Keratinocyte (primary cell): Measurements from ENCODE around the gene COL25A1.

ENCODE experiments used
- EZH2 ChIP-seq: IDR thresholded peaks from one replicate; pipeline ENCODE4 v1.6.1; 2012; ENCODE audit warnings: inconsistent platforms, mild to moderate bottlenecking, low read length, moderate library complexity
- TF ChIP-seq, protein P1 (sequence below), 3 experiments: IDR thresholded peaks in 1 of 3; conservative IDR thresholded peaks in 1 of 3; optimal IDR thresholded peaks in 1 of 3; 2 replicates in 2 of 3; 3 replicates in 1 of 3; pipeline versions ENCODE3 to v1.5.1; 2011; ENCODE audit warnings: low read length in 3 of 3, mild to moderate bottlenecking in 3 of 3, moderate library complexity in 2 of 3, control low read depth in 1 of 3, inconsistent platforms in 1 of 3; ENCODE audit not compliant: insufficient read depth in 2 of 3; ENCODE audit errors: extremely low read depth in 1 of 3

DNA sequence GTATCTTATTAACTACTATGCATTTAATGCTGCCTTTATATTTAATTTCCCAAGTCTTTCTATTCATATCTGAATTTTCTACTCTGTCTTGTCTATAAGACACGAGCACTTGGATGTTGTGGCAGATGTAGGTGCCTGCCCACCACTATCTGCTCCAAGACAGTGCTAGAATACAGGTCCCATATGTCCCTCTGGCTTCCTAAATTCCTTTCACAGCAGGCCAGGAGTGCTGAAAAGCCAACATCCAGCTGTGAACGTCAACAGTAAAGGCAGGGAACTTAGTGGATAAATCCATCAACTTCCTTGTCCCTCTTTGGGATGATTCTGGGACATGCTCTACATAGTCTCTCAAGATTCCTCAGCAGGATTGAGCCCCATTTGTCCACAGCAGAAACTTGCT is 294.5 kb downstream of the COL25A1 start:
- TF ChIP-seq, protein P1, sequence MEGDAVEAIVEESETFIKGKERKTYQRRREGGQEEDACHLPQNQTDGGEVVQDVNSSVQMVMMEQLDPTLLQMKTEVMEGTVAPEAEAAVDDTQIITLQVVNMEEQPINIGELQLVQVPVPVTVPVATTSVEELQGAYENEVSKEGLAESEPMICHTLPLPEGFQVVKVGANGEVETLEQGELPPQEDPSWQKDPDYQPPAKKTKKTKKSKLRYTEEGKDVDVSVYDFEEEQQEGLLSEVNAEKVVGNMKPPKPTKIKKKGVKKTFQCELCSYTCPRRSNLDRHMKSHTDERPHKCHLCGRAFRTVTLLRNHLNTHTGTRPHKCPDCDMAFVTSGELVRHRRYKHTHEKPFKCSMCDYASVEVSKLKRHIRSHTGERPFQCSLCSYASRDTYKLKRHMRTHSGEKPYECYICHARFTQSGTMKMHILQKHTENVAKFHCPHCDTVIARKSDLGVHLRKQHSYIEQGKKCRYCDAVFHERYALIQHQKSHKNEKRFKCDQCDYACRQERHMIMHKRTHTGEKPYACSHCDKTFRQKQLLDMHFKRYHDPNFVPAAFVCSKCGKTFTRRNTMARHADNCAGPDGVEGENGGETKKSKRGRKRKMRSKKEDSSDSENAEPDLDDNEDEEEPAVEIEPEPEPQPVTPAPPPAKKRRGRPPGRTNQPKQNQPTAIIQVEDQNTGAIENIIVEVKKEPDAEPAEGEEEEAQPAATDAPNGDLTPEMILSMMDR (optimal IDR thresholded peaks at IDR 0.05 in 1 of 3, IDR thresholded peaks at IDR 0.05 in 1 of 3, conservative IDR thresholded peaks at IDR 0.05 in 1 of 3; ENCODE audit: extremely low read depth in 1 of 3, insufficient read depth in 2 of 3, low read length in 3 of 3) = no peak
- TF ChIP-seq EZH2 = no peak
